Measurements from ENCODE around the gene PDE8A. TPM values are rescaled to one million over a fixed set of nuclear protein-coding genes. Genes with fewer than 3 reads are reported as not detected.

Gene PDE8A
- total RNA-seq, 1 donor from 2014 or later: 8.6 TPM

- DNase-seq (ENCODE audit: low read depth, low spot score): peak; percentile 17
- H3K27me3 Mint-ChIP-seq (ENCODE audit: low read depth): no peaks in the 10 kb centered on the region
- H3K27ac Mint-ChIP-seq (ENCODE audit: unreplicated experiment): no peak overlapping the region
- H3K4me1 Mint-ChIP-seq: no peaks in the 10 kb centered on the region
- TF ChIP-seq CTCF (conservative IDR thresholded peaks at IDR 0.05): peak; percentile 60
- no peak overlapping the region for H3K4me3 Mint-ChIP-seq
- H3K36me3 Mint-ChIP-seq (ENCODE audit: low read depth): no peaks in the 10 kb centered on the region
- no peaks in the 10 kb centered on the region for H3K9me3 Mint-ChIP-seq
Observed at GRCh38 chr15:85044251-85044853, 62.7 kb downstream of the PDE8A start.

- no peak for TF ChIP-seq CTCF (conservative IDR thresholded peaks at IDR 0.05)
- Mint-ChIP-seq H3K27ac (ENCODE audit: unreplicated experiment) (no peak overlapping the region), H3K27me3 (ENCODE audit: low read depth) (no peaks in the 10 kb centered on the region), H3K4me3 (no peak overlapping the region), H3K9me3 (no peaks in the 10 kb centered on the region), H3K36me3 (ENCODE audit: low read depth) (no peaks in the 10 kb centered on the region), H3K4me1 (no peaks in the 10 kb centered on the region)
- DNase-seq (ENCODE audit: low read depth, low spot score): no peak
Observed at GRCh38 chr15:85044894-85045293, 63.2 kb downstream of the PDE8A start.

GRCh38 chr15:85045615-85046014, 64.0 kb downstream of the PDE8A start:
- H3K4me3 Mint-ChIP-seq: no peak overlapping the region
- no peaks in the 10 kb centered on the region for H3K27me3 Mint-ChIP-seq (ENCODE audit: low read depth)
- no peak overlapping the region for H3K27ac Mint-ChIP-seq (ENCODE audit: unreplicated experiment)
- TF ChIP-seq CTCF (conservative IDR thresholded peaks at IDR 0.05): no peak
- H3K9me3 Mint-ChIP-seq: peaks cover 3% of the 10 kb centered on the region
- no peak for DNase-seq (ENCODE audit: low read depth, low spot score)
- H3K4me1 Mint-ChIP-seq: no peaks in the 10 kb centered on the region
- no peaks in the 10 kb centered on the region for H3K36me3 Mint-ChIP-seq (ENCODE audit: low read depth)

- Mint-ChIP-seq H3K36me3 (ENCODE audit: low read depth) (no peaks in the 10 kb centered on the region), H3K27me3 (ENCODE audit: low read depth) (no peaks in the 10 kb centered on the region), H3K4me3 (no peak overlapping the region), H3K9me3 (peaks cover 3% of the 10 kb centered on the region), H3K4me1 (no peaks in the 10 kb centered on the region), H3K27ac (ENCODE audit: unreplicated experiment) (no peak overlapping the region)
- no peak for TF ChIP-seq CTCF (conservative IDR thresholded peaks at IDR 0.05)
- DNase-seq (ENCODE audit: low read depth, low spot score): no peak
Observed at GRCh38 chr15:85047271-85047948, 65.8 kb downstream of the PDE8A start.

- no peak overlapping the region for H3K4me3 Mint-ChIP-seq
- H3K27ac Mint-ChIP-seq (ENCODE audit: unreplicated experiment): no peak overlapping the region
- H3K9me3 Mint-ChIP-seq: peaks cover 3% of the 10 kb centered on the region
- TF ChIP-seq CTCF (conservative IDR thresholded peaks at IDR 0.05): no peak
- no peaks in the 10 kb centered on the region for H3K27me3 Mint-ChIP-seq (ENCODE audit: low read depth)
- DNase-seq (ENCODE audit: low read depth, low spot score): no peak
- H3K36me3 Mint-ChIP-seq (ENCODE audit: low read depth): no peaks in the 10 kb centered on the region
- no peaks in the 10 kb centered on the region for H3K4me1 Mint-ChIP-seq
Observed at GRCh38 chr15:85048430-85048829, 66.8 kb downstream of the PDE8A start.
